ENCODE measurements around the gene RFTN1.

- no peak for TF ChIP-seq TAF1 (IDR thresholded peaks at IDR 0.05; ENCODE audit: borderline replicate concordance, low read depth, low read length)
- TF ChIP-seq CTCF (IDR thresholded peaks at IDR 0.05 in 2 of 3, conservative IDR thresholded peaks at IDR 0.05 in 1 of 3; ENCODE audit: control insufficient read depth in 2 of 3, extremely low read depth in 1 of 3, insufficient read depth in 1 of 3, low read depth in 3 of 3, low read length in 3 of 3) = no peak
- no peak for TF ChIP-seq ZNF274 (IDR thresholded peaks at IDR 0.05; ENCODE audit: insufficient read depth, insufficient read length)
These were observed 73.4 kb downstream of the RFTN1 start for GRCh38 chr3:16439848-16440708.
